Activated naive CD4-positive, alpha-beta T cell treated with anti-CD3 and anti-CD28 coated beads, Interleukin-2, amount 10 ng/mL, durations not matched to agents 7 days and 5 days (primary cell): ENCODE results near the gene HOXD13.

Source experiments
- CTCF ChIA-PET: fragments of 350-600 bp; sonication (Branson Sonifier 250); formaldehyde crosslinking; loops from one replicate; lab custom pipeline; 2021; ENCODE audit warnings: antibody characterized with exemption; lab: Charles Lee
- DNase-seq: peaks from one replicate; pipeline ENCODE4 v3.0.0-alpha.2; 2020
- H3K27ac Mint-ChIP-seq: one replicate; pipeline ENCODE4 v1.8.0; 2021; ENCODE audit warnings: mild to moderate bottlenecking, moderate library complexity, mixed read lengths
- H3K27me3 Mint-ChIP-seq: one replicate; pipeline ENCODE4 v1.8.0; 2021; ENCODE audit warnings: mild to moderate bottlenecking, mixed read lengths
- H3K36me3 Mint-ChIP-seq: one replicate; pipeline ENCODE4 v1.8.0; 2021; ENCODE audit warnings: mixed read lengths
- H3K4me1 Mint-ChIP-seq: one replicate; pipeline ENCODE4 v1.8.0; 2021; ENCODE audit warnings: mixed read lengths
- H3K4me3 Mint-ChIP-seq: one replicate; pipeline ENCODE4 v1.8.0; 2021; ENCODE audit warnings: mild to moderate bottlenecking, moderate library complexity, mixed read lengths
- H3K9me3 Mint-ChIP-seq: one replicate; pipeline ENCODE4 v1.8.0; 2021; ENCODE audit warnings: mixed read lengths

HOXD13 gene

GRCh38 chr2:176121190-176122051 is 28.9 kb downstream of the HOXD13 start:
- Mint-ChIP-seq H3K27ac (peak overlapping the region; percentile 80), H3K9me3 (peaks cover 4% of the 10 kb centered on the region), H3K4me1 (peaks cover 4% of the 10 kb centered on the region), H3K27me3 (peaks cover 96% of the 10 kb centered on the region), H3K4me3 (no peak overlapping the region), H3K36me3 (peaks cover 5% of the 10 kb centered on the region)
- CTCF ChIA-PET, result interaction anchor here (0.8 to 1.9 kb wide), 9 partner anchors 10 to 1028 kb away, joined by 3 to 5 read pairs (median 3); no protein-coding TSS in a partner anchor
- DNase-seq, result no peak

- Mint-ChIP-seq H3K4me1 (peaks cover 4% of the 10 kb centered on the region), H3K9me3 (no peaks in the 10 kb centered on the region), H3K27ac (peak overlapping the region; percentile 73), H3K36me3 (peaks cover 5% of the 10 kb centered on the region), H3K27me3 (peaks cover 96% of the 10 kb centered on the region), H3K4me3 (no peak overlapping the region)
- DNase-seq, result no peak
- CTCF ChIA-PET, result interaction anchor here (0.6 to 1.9 kb wide), 5 partner anchors 9 to 515 kb away, joined by 3 to 5 read pairs (median 3); no protein-coding TSS in a partner anchor
These were observed 29.6 kb downstream of the HOXD13 start for GRCh38 chr2:176122052-176122682.

- peaks cover 4% of the 10 kb centered on the region for H3K4me1 Mint-ChIP-seq
- no peaks in the 10 kb centered on the region for H3K9me3 Mint-ChIP-seq
- H3K27ac Mint-ChIP-seq, result peak within 1 kb of the TSS; percentile 79
- H3K4me3 Mint-ChIP-seq, result peak within 1 kb of the TSS; percentile 37
- CTCF ChIA-PET, result interaction anchor here (0.6 to 1.9 kb wide), 4 partner anchors 9 to 514 kb away, joined by 3 to 5 read pairs (median 3); no protein-coding TSS in a partner anchor
- H3K27me3 Mint-ChIP-seq, result peaks cover 93% of the 10 kb centered on the region
- peaks cover 5% of the 10 kb centered on the region for H3K36me3 Mint-ChIP-seq
- no peak for DNase-seq
These were observed 30.3 kb downstream of the HOXD13 start, which contains the start of gene HOXD9 for GRCh38 chr2:176122683-176123410. HOXD9 (plus strand) TSS chr2:176122719; CDS start chr2:176122769, 50 bp downstream.

- Mint-ChIP-seq H3K27me3 (peaks cover 93% of the 10 kb centered on the region), H3K9me3 (no peaks in the 10 kb centered on the region), H3K36me3 (peaks cover 6% of the 10 kb centered on the region), H3K4me1 (peaks cover 11% of the 10 kb centered on the region), H3K27ac (peak overlapping the region; percentile 79), H3K4me3 (peak overlapping the region; percentile 37)
- no peak for DNase-seq
- CTCF ChIA-PET, result no interaction called here
These were observed 31.0 kb downstream of the HOXD13 start for GRCh38 chr2:176123411-176124109.

- Mint-ChIP-seq H3K4me3 (peak overlapping the region; percentile 37), H3K27ac (peak overlapping the region; percentile 79), H3K36me3 (peaks cover 5% of the 10 kb centered on the region), H3K4me1 (peaks cover 14% of the 10 kb centered on the region), H3K27me3 (peaks cover 94% of the 10 kb centered on the region), H3K9me3 (no peaks in the 10 kb centered on the region)
- no peak for DNase-seq
- CTCF ChIA-PET, result no interaction called here
These were observed 31.8 kb downstream of the HOXD13 start for GRCh38 chr2:176124110-176124946.

GRCh38 chr2:176124947-176125771 is 32.6 kb downstream of the HOXD13 start:
- CTCF ChIA-PET, result interaction anchor here (0.9 to 4.2 kb wide), 5 partner anchors 54 to 1023 kb away, joined by 3 to 25 read pairs (median 3); no protein-coding TSS in a partner anchor
- H3K27me3 Mint-ChIP-seq, result peaks cover 95% of the 10 kb centered on the region
- no peak for DNase-seq
- no peak overlapping the region for H3K4me3 Mint-ChIP-seq
- no peaks in the 10 kb centered on the region for H3K9me3 Mint-ChIP-seq
- peaks cover 5% of the 10 kb centered on the region for H3K36me3 Mint-ChIP-seq
- peak overlapping the region; percentile 26 for H3K27ac Mint-ChIP-seq
- peaks cover 14% of the 10 kb centered on the region for H3K4me1 Mint-ChIP-seq

GRCh38 chr2:176125772-176126054 is 33.2 kb downstream of the HOXD13 start:
- Mint-ChIP-seq H3K27me3 (peaks cover 95% of the 10 kb centered on the region), H3K9me3 (no peaks in the 10 kb centered on the region), H3K36me3 (peaks cover 5% of the 10 kb centered on the region), H3K4me1 (peaks cover 16% of the 10 kb centered on the region), H3K27ac (peak overlapping the region; percentile 26), H3K4me3 (no peak overlapping the region)
- no peak for DNase-seq
- CTCF ChIA-PET, result interaction anchor here (0.9 to 4.2 kb wide), 6 partner anchors 54 to 1023 kb away, joined by 3 to 25 read pairs (median 3); no protein-coding TSS in a partner anchor

GRCh38 chr2:176126929-176127773 is 34.6 kb downstream of the HOXD13 start:
- no peaks in the 10 kb centered on the region for H3K9me3 Mint-ChIP-seq
- peaks cover 5% of the 10 kb centered on the region for H3K36me3 Mint-ChIP-seq
- no peak overlapping the region for H3K4me3 Mint-ChIP-seq
- H3K27me3 Mint-ChIP-seq, result peaks cover 95% of the 10 kb centered on the region
- peak overlapping the region; percentile 82 for H3K27ac Mint-ChIP-seq
- DNase-seq, result peak; percentile 75
- H3K4me1 Mint-ChIP-seq, result peaks cover 25% of the 10 kb centered on the region
- CTCF ChIA-PET, result interaction anchor here (0.5 to 4.2 kb wide), 32 partner anchors 9 to 1034 kb away, joined by 3 to 25 read pairs (median 4); partner anchors contain the start of gene HOXD4

GRCh38 chr2:176127774-176128072 is 35.2 kb downstream of the HOXD13 start:
- Mint-ChIP-seq H3K9me3 (no peaks in the 10 kb centered on the region), H3K27ac (peak overlapping the region; percentile 82), H3K36me3 (peaks cover 6% of the 10 kb centered on the region), H3K4me3 (no peak overlapping the region), H3K4me1 (peaks cover 28% of the 10 kb centered on the region), H3K27me3 (peaks cover 95% of the 10 kb centered on the region)
- CTCF ChIA-PET, result interaction anchor here (0.8 to 4.2 kb wide), 19 partner anchors 12 to 524 kb away, joined by 3 to 25 read pairs (median 4); partner anchors contain the start of gene HOXD4
- no peak for DNase-seq

- H3K27me3 Mint-ChIP-seq, result peaks cover 95% of the 10 kb centered on the region
- H3K36me3 Mint-ChIP-seq, result peaks cover 6% of the 10 kb centered on the region
- no peaks in the 10 kb centered on the region for H3K9me3 Mint-ChIP-seq
- H3K4me3 Mint-ChIP-seq, result peak overlapping the region; percentile 51
- no peak for DNase-seq
- CTCF ChIA-PET, result interaction anchor here (0.9 to 4.2 kb wide), 11 partner anchors 11 to 523 kb away, joined by 3 to 25 read pairs (median 8); partner anchors contain the start of gene HOXD4
- peaks cover 28% of the 10 kb centered on the region for H3K4me1 Mint-ChIP-seq
- peak overlapping the region; percentile 82 for H3K27ac Mint-ChIP-seq
These were observed 35.9 kb downstream of the HOXD13 start for GRCh38 chr2:176128172-176128981.
